H1 (cell line): Measurements from ENCODE around the gene ZAP70. TPM values are rescaled to one million over a fixed set of nuclear protein-coding genes. Genes with fewer than 3 reads are reported as not detected.

Experiments used
- CTCF ChIA-PET: fragments of 300-600 bp; sonication (Branson Sonifier 250); formaldehyde crosslinking; loops from one replicate; lab custom pipeline; 2021; ENCODE audit not compliant: partially characterized antibody; lab: Charles Lee
- POLR2A ChIA-PET: fragments of 300-600 bp; sonication (Branson Sonifier 250); formaldehyde crosslinking; loops from one replicate; lab custom pipeline; 2021; ENCODE audit warnings: inconsistent platforms; ENCODE audit not compliant: partially characterized antibody; lab: Charles Lee
- DNase-seq, 2 experiments: peaks; one replicate each; pipeline versions ENCODE4 v3.0.0 to v3.0.0-alpha.2; 2010 to 2022; ENCODE audit warnings: low spot score in 2 of 2, low read depth in 1 of 2, mixed read lengths in 1 of 2
- FAIRE-seq: peaks from 2 replicates; lab custom pipeline; 2011; peaks lifted over from hg19 to GRCh38; lab: Jason Lieb, UNC
- H2AFZ ChIP-seq: 2 replicates; pipeline ENCODE4 v1.8.1; 2012; ENCODE audit warnings: low read length, inconsistent platforms
- H2AK5ac ChIP-seq: 2 replicates; pipeline ENCODE4 v1.6.1; 2013; ENCODE audit warnings: low read depth, low read length
- H2BK120ac ChIP-seq: replicated peaks from 2 replicates; pipeline ENCODE3; 2013; ENCODE audit warnings: low read depth, low read length, inconsistent platforms
- H2BK12ac ChIP-seq: 2 replicates; pipeline ENCODE4 v1.6.1; 2013; ENCODE audit warnings: low read depth, low read length
- H2BK15ac ChIP-seq: 2 replicates; pipeline ENCODE4 v1.6.1; 2013; ENCODE audit warnings: low read length
- H2BK20ac ChIP-seq: 2 replicates; pipeline ENCODE4 v1.6.1; 2013; ENCODE audit warnings: low read length
- H2BK5ac ChIP-seq: 2 replicates; pipeline ENCODE4 v1.6.1; 2013; ENCODE audit warnings: low read depth, low read length
- H3K14ac ChIP-seq: 2 replicates; pipeline ENCODE4 v1.6.1; 2013; ENCODE audit warnings: inconsistent platforms; ENCODE audit not compliant: insufficient read length
- H3K18ac ChIP-seq: 2 replicates; pipeline ENCODE4 v1.6.1; 2013; ENCODE audit warnings: low read length; ENCODE audit errors: extremely low read depth
- H3K23ac ChIP-seq: 2 replicates; pipeline ENCODE4 v1.6.1; 2013; ENCODE audit warnings: inconsistent platforms; ENCODE audit not compliant: insufficient read length
- H3K23me2 ChIP-seq: 2 replicates; pipeline ENCODE4 v1.6.1; 2013; ENCODE audit warnings: low read depth, low read length
- H3K27ac ChIP-seq: 2 replicates; pipeline ENCODE4 v1.6.1; 2011; ENCODE audit warnings: low read depth, low read length, inconsistent platforms
- H3K27me3 ChIP-seq, 4 experiments: replicated peaks in 1 of 4; 1 replicate in 1 of 4; 2 replicates in 3 of 4; pipeline versions ENCODE4 v1.6.1 to v1.8.1; 2011 to 2013; ENCODE audit warnings: low read length in 3 of 4, mild to moderate bottlenecking in 3 of 4, inconsistent platforms in 2 of 4, mixed read lengths in 2 of 4, moderate library complexity in 1 of 4; ENCODE audit not compliant: control insufficient read depth in 3 of 4, insufficient read depth in 3 of 4; ENCODE audit errors: extremely low read depth in 1 of 4
- H3K36me3 ChIP-seq, 4 experiments: 2 replicates each; pipeline versions ENCODE4 v1.6.1 to v1.8.1; 2011 to 2013; ENCODE audit warnings: mild to moderate bottlenecking in 4 of 4, low read length in 3 of 4, moderate library complexity in 2 of 4, control low read depth in 1 of 4, inconsistent platforms in 1 of 4; ENCODE audit not compliant: insufficient read depth in 4 of 4, control insufficient read depth in 2 of 4
- H3K4ac ChIP-seq: replicated peaks from 2 replicates; pipeline ENCODE3; 2013; ENCODE audit warnings: low read length, low read depth, mixed read lengths, inconsistent platforms; ENCODE audit not compliant: insufficient read length
- H3K4me1 ChIP-seq, 4 experiments: replicated peaks in 1 of 4; 1 replicate in 1 of 4; 2 replicates in 3 of 4; pipeline versions ENCODE4 v1.6.1 to v1.8.1; 2011 to 2013; ENCODE audit warnings: low read length in 3 of 4, inconsistent platforms in 2 of 4, mixed read lengths in 1 of 4; ENCODE audit not compliant: insufficient read depth in 4 of 4, control insufficient read depth in 3 of 4
- H3K4me2 ChIP-seq, 2 experiments: 2 replicates each; pipeline versions ENCODE4 v1.6.1 to v1.8.1; 2011 to 2013; ENCODE audit warnings: low read depth in 2 of 2, low read length in 2 of 2, control low read depth in 1 of 2, inconsistent platforms in 1 of 2, mild to moderate bottlenecking in 1 of 2; ENCODE audit not compliant: insufficient read depth in 1 of 2
- H3K4me3 ChIP-seq, 4 experiments: fragments of 200-600, 300-600 bp in 1 of 4; sonication (generic), shearing (Covaris generic), sonication (Bioruptor Twin) in 1 of 4; 2 replicates each; pipeline versions ENCODE4 v1.5.1 to v1.8.1; 2011 to 2016; ENCODE audit warnings: low read length in 4 of 4, low read depth in 3 of 4, control low read depth in 2 of 4, inconsistent platforms in 2 of 4, mild to moderate bottlenecking in 2 of 4, mixed read lengths in 1 of 4, moderate library complexity in 1 of 4; ENCODE audit not compliant: insufficient read depth in 2 of 4; ENCODE audit errors: extremely low read depth in 1 of 4
- H3K56ac ChIP-seq: replicated peaks from 2 replicates; pipeline ENCODE3; 2013; ENCODE audit warnings: low read depth, mild to moderate bottlenecking, mixed read lengths, low read length, inconsistent platforms; ENCODE audit not compliant: insufficient read length
- H3K79me1 ChIP-seq: 2 replicates; pipeline ENCODE4 v1.6.1; 2013; ENCODE audit warnings: low read depth, low read length, control low read depth
- H3K79me2 ChIP-seq, 2 experiments: 2 replicates each; pipeline versions ENCODE4 v1.6.1 to v1.8.1; 2012 to 2013; ENCODE audit warnings: low read length in 2 of 2, mild to moderate bottlenecking in 2 of 2, inconsistent platforms in 1 of 2; ENCODE audit not compliant: insufficient read depth in 2 of 2, control insufficient read depth in 1 of 2
- H3K9ac ChIP-seq, 4 experiments: replicated peaks in 1 of 4; 1 replicate in 1 of 4; 2 replicates in 3 of 4; pipeline versions ENCODE4 v1.6.1 to v1.8.1; 2011 to 2013; ENCODE audit warnings: low read depth in 3 of 4, low read length in 3 of 4, control low read depth in 2 of 4, mild to moderate bottlenecking in 2 of 4, moderate library complexity in 2 of 4, inconsistent platforms in 1 of 4; ENCODE audit errors: extremely low read depth in 1 of 4
- H3K9me3 ChIP-seq, 2 experiments: 2 replicates each; pipeline versions ENCODE4 v1.6.1 to v1.8.1; 2012 to 2013; ENCODE audit warnings: mild to moderate bottlenecking in 2 of 2, moderate library complexity in 2 of 2, control low read depth in 1 of 2, inconsistent platforms in 1 of 2, low read depth in 1 of 2, low read length in 1 of 2, mixed read lengths in 1 of 2; ENCODE audit not compliant: insufficient read depth in 2 of 2
- H4K20me1 ChIP-seq, 2 experiments: replicated peaks in 1 of 2; 2 replicates each; pipeline versions ENCODE3 to v1.8.1; 2011 to 2013; ENCODE audit warnings: inconsistent platforms in 2 of 2, low read length in 2 of 2, mild to moderate bottlenecking in 1 of 2; ENCODE audit not compliant: insufficient read depth in 2 of 2, control insufficient read depth in 1 of 2
- H4K5ac ChIP-seq: 2 replicates; pipeline ENCODE4 v1.6.1; 2013; ENCODE audit warnings: low read length, low read depth, mixed read lengths, inconsistent platforms; ENCODE audit not compliant: insufficient read length
- H4K8ac ChIP-seq: 2 replicates; pipeline ENCODE4 v1.8.0; 2013; ENCODE audit warnings: mild to moderate bottlenecking, moderate library complexity, low read length, inconsistent platforms; ENCODE audit not compliant: insufficient read depth; ENCODE audit errors: extremely low read depth
- H4K91ac ChIP-seq: replicated peaks from 2 replicates; pipeline ENCODE3; 2013; ENCODE audit warnings: low read length, mixed read lengths, inconsistent platforms; ENCODE audit not compliant: insufficient read length
- BACH1 ChIP-seq: IDR thresholded peaks from 2 replicates; pipeline ENCODE4 v1.6.1; 2012; ENCODE audit warnings: low read length, improper control_type of control experiment
- CREB1 ChIP-seq: IDR thresholded peaks from 2 replicates; pipeline ENCODE4 v1.6.1; 2012; ENCODE audit warnings: inconsistent platforms
- EP300 ChIP-seq, 2 experiments: IDR thresholded peaks; 1 replicate in 1 of 2; 2 replicates in 1 of 2; pipeline ENCODE4 v1.6.1; 2011 to 2012; ENCODE audit warnings: low read depth in 2 of 2, low read length in 2 of 2, mild to moderate bottlenecking in 2 of 2, borderline replicate concordance in 1 of 2, inconsistent platforms in 1 of 2, moderate library complexity in 1 of 2
- JUND ChIP-seq: IDR thresholded peaks from 2 replicates; pipeline ENCODE4 v1.6.1; 2011; ENCODE audit warnings: mild to moderate bottlenecking, improper control_type of control experiment, low read length
- RXRA ChIP-seq: IDR thresholded peaks from 2 replicates; pipeline ENCODE4 v1.6.1; 2011; ENCODE audit warnings: low read depth, mild to moderate bottlenecking, low read length, moderate library complexity; ENCODE audit not compliant: insufficient read depth
- SIRT6 ChIP-seq: IDR thresholded peaks from one replicate; pipeline ENCODE4 v1.7.1; 2012; ENCODE audit warnings: low read length, inconsistent platforms
- TAF1 ChIP-seq: IDR thresholded peaks from 2 replicates; pipeline ENCODE4 v1.6.1; 2011; ENCODE audit warnings: mild to moderate bottlenecking, low read depth, low read length
- TBP ChIP-seq: IDR thresholded peaks from 2 replicates; pipeline ENCODE4 v1.6.1; 2011; ENCODE audit warnings: low read depth, low read length, improper control_type of control experiment
- WGBS, 2 experiments: shearing (Covaris generic) in 1 of 2; methylation state at CpG; one replicate each; pipeline versions ENCODE4 v1.1.6 to v1.1.7; 2013 to 2015; ENCODE audit warnings: low lambda C conversion rate in 2 of 2, mixed read lengths in 2 of 2, inconsistent platforms in 1 of 2, low coverage in 1 of 2, missing lambda C conversion rate in 1 of 2; ENCODE audit not compliant: insufficient replicate concordance in 2 of 2, insufficient coverage in 1 of 2, insufficient read length in 1 of 2; ENCODE audit errors: extremely low coverage in 1 of 2, missing lambda C conversion rate in 1 of 2; 5-methylcytosine and 5-hydroxymethylcytosine counted together
- polyA plus RNA-seq, 7 experiments: library from polyadenylated mRNA; depleted of rRNA in 3 of 7; stranded (reverse) in 5 of 7; unstranded in 2 of 7; fragments of >200 nt in 5 of 7; fragments of 200-250 nt in 2 of 7; gene quantifications; 1 replicate in 5 of 7; 2 replicates in 1 of 7; 4 replicates in 1 of 7; pipeline versions ENCODE4 v1.2.1 to v1.2.3, GENCODE V29; 2011 to 2013; ENCODE audit warnings: missing spikeins in 2 of 7, mixed read lengths in 2 of 7
- total RNA-seq: library from RNA; stranded (reverse); fragmentation: NEBNext Ultra II Directional; extraction: Animal tissue kit (Norgen Biotek cat#: 25700); gene quantifications from 2 replicates; pipeline ENCODE4 v1.2.1, GENCODE V29; 2021
- TF ChIP-seq, protein P1 (sequence below), 3 experiments: IDR thresholded peaks; 1 replicate in 2 of 3; 2 replicates in 1 of 3; pipeline versions ENCODE4 v1.5.1 to v1.6.1; 2011; ENCODE audit warnings: low read length in 3 of 3, mild to moderate bottlenecking in 3 of 3, inconsistent platforms in 2 of 3, low read depth in 1 of 3, moderate library complexity in 1 of 3; ENCODE audit not compliant: insufficient read depth in 1 of 3; ENCODE audit errors: control extremely low read depth in 1 of 3
- TF ChIP-seq, protein P2 (sequence below): IDR thresholded peaks from 2 replicates; pipeline ENCODE4 v1.6.1; 2011; ENCODE audit warnings: low read depth, mild to moderate bottlenecking, low read length; ENCODE audit not compliant: insufficient read depth

Gene ZAP70
- total and polyA plus RNA-seq, 2 of the 8 experiments (the other 6 are each of a cell fraction or from before 2014, with no cell fraction given): 0.15 TPM; not detected in 1

- H3K18ac ChIP-seq: no peak overlapping the region
- H4K20me1 ChIP-seq: no peaks in the 10 kb centered on the region
- H2BK5ac ChIP-seq: no peak overlapping the region
- H3K4me1 ChIP-seq: peaks cover 0 to 2% (median 0%) of the 10 kb centered on the region in 4 experiments; a peak in 2 of 7 replicates
- no peak overlapping the region for H3K27ac ChIP-seq
- DNase-seq: peak in 1 of 2 experiments; percentile 13
- TF ChIP-seq, protein P1, sequence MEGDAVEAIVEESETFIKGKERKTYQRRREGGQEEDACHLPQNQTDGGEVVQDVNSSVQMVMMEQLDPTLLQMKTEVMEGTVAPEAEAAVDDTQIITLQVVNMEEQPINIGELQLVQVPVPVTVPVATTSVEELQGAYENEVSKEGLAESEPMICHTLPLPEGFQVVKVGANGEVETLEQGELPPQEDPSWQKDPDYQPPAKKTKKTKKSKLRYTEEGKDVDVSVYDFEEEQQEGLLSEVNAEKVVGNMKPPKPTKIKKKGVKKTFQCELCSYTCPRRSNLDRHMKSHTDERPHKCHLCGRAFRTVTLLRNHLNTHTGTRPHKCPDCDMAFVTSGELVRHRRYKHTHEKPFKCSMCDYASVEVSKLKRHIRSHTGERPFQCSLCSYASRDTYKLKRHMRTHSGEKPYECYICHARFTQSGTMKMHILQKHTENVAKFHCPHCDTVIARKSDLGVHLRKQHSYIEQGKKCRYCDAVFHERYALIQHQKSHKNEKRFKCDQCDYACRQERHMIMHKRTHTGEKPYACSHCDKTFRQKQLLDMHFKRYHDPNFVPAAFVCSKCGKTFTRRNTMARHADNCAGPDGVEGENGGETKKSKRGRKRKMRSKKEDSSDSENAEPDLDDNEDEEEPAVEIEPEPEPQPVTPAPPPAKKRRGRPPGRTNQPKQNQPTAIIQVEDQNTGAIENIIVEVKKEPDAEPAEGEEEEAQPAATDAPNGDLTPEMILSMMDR (IDR thresholded peaks at IDR 0.05; ENCODE audit: control extremely low read depth in 1 of 3, insufficient read depth in 1 of 3, low read depth in 1 of 3, low read length in 3 of 3): no peak
- TF ChIP-seq RXRA (no peak), CREB1 (no peak), BACH1 (no peak), TAF1 (no peak), JUND (no peak), SIRT6 (no peak), TBP (no peak), EP300 (IDR thresholded peaks at IDR 0.05; ENCODE audit: borderline replicate concordance in 1 of 2, low read depth in 2 of 2, low read length in 2 of 2) (no peak)
- TF ChIP-seq, protein P2, sequence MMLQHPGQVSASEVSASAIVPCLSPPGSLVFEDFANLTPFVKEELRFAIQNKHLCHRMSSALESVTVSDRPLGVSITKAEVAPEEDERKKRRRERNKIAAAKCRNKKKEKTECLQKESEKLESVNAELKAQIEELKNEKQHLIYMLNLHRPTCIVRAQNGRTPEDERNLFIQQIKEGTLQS: no peak
- H3K79me1 ChIP-seq: no peaks in the 10 kb centered on the region
- no peak overlapping the region for H2AFZ ChIP-seq
- H3K79me2 ChIP-seq: no peaks in the 10 kb centered on the region
- FAIRE-seq: no peak
- ChIA-PET POLR2A (interaction anchor here (1.0 kb wide), 1 partner anchor 39 kb away, joined by 3 read pairs; the partner anchor contains the start of gene ACTR1B), CTCF (interaction anchor here (0.9 to 9.0 kb wide), 5 partner anchors 10 to 112 kb away, joined by 3 to 202 read pairs (median 4); partner anchors contain the start of gene ZAP70)
- no peak overlapping the region for H2AK5ac ChIP-seq
- no peak overlapping the region for H3K4me2 ChIP-seq
- no peak overlapping the region for H3K23ac ChIP-seq
- WGBS, 2 experiments: 92% methylated on average over 19 of the region's 19 CpGs; no CpG with 5 or more reads in 1 of the 2 experiments
- H3K9ac ChIP-seq: no peak overlapping the region
- no peak overlapping the region for H2BK20ac ChIP-seq
- no peak overlapping the region for H3K14ac ChIP-seq
- no peak overlapping the region for H2BK120ac ChIP-seq
- no peak overlapping the region for H2BK12ac ChIP-seq
- H4K8ac ChIP-seq: no peak overlapping the region
- H2BK15ac ChIP-seq: no peak overlapping the region
- no peaks in the 10 kb centered on the region; the same call in 1 of the 2 replicates for H3K23me2 ChIP-seq
- no peak overlapping the region for H3K4ac ChIP-seq
- H3K4me3 ChIP-seq: no peak overlapping the region
- H3K36me3 ChIP-seq: no peaks in the 10 kb centered on the region
- no peak overlapping the region for H3K56ac ChIP-seq
- no peaks in the 10 kb centered on the region for H3K9me3 ChIP-seq
- H3K27me3 ChIP-seq: no peaks in the 10 kb centered on the region; a peak in 1 of 7 replicates
- H4K91ac ChIP-seq: no peak overlapping the region
- H4K5ac ChIP-seq: no peak overlapping the region
Observed at GRCh38 chr2:97702731-97703470, 10.5 kb upstream of the ZAP70 start.
